Suprapubic skin (tissue), 4 donors: Measurements from ENCODE around the gene PPP1R1A. TPM values are rescaled to one million over a fixed set of nuclear protein-coding genes. Genes with fewer than 3 reads are reported as not detected.

ENCODE experiments used
- DNase-seq, 2 donors: peaks; one replicate each; pipeline ENCODE4 v3.0.0-alpha.2; 2019; ENCODE audit warnings: low spot score in 2 of 2
- H3K27ac ChIP-seq: fragments of 200-600 bp; sonication (generic); one replicate; pipeline ENCODE4 v1.5.1; 2019
- H3K27me3 ChIP-seq: fragments of 200-600 bp; sonication (generic); one replicate; pipeline ENCODE4 v1.5.1; 2019
- H3K36me3 ChIP-seq: fragments of 200-600 bp; sonication (generic); one replicate; pipeline ENCODE4 v1.5.1; 2019
- H3K4me1 ChIP-seq: fragments of 200-600 bp; sonication (generic); one replicate; pipeline ENCODE4 v1.5.1; 2019
- H3K4me3 ChIP-seq: fragments of 200-600 bp; sonication (generic); one replicate; pipeline ENCODE4 v1.5.1; 2019; ENCODE audit warnings: mild to moderate bottlenecking
- H3K9me3 ChIP-seq: fragments of 200-600 bp; sonication (generic); one replicate; pipeline ENCODE4 v1.5.1; 2019
- EP300 ChIP-seq: sonication (generic); formaldehyde crosslinking; IDR thresholded peaks from one replicate; pipeline ENCODE4 v1.6.1; 2017; ENCODE audit warnings: antibody characterized with exemption
- POLR2A ChIP-seq, 2 donors: fragments of 450-650 bp; IDR thresholded peaks; one replicate each; pipeline ENCODE4 v1.6.1; 2017; ENCODE audit warnings: antibody characterized with exemption in 2 of 2, mild to moderate bottlenecking in 2 of 2, moderate library complexity in 2 of 2
- POLR2AphosphoS5 ChIP-seq, 3 donors: sonication (generic); formaldehyde crosslinking; IDR thresholded peaks; one replicate each; pipeline ENCODE4 v1.6.1; 2017; ENCODE audit warnings: antibody characterized with exemption in 3 of 3
- WGBS: methylation state at CpG from one replicate; pipeline ENCODE4 v1.1.5; 2018; 5-methylcytosine and 5-hydroxymethylcytosine counted together
- total RNA-seq, 4 donors: library from RNA; depleted of rRNA; stranded (reverse); fragments of >200 nt; gene quantifications; one replicate each; pipeline ENCODE4 v1.1.0, GENCODE V29; 2016
- TF ChIP-seq, protein P1 (sequence below), 2 donors: fragments of 200-600 bp in 1 of 2; fragments of 450-650 bp in 1 of 2; sonication (generic) in 1 of 2; IDR thresholded peaks; one replicate each; pipeline ENCODE4 v1.5.1; 2016 to 2019; ENCODE audit warnings: antibody characterized with exemption in 2 of 2, mild to moderate bottlenecking in 1 of 2, moderate library complexity in 1 of 2

The PPP1R1A gene
- total RNA-seq, 4 donors from 2014 or later: 3.5 to 11.0 (median 5.9) TPM

DNA sequence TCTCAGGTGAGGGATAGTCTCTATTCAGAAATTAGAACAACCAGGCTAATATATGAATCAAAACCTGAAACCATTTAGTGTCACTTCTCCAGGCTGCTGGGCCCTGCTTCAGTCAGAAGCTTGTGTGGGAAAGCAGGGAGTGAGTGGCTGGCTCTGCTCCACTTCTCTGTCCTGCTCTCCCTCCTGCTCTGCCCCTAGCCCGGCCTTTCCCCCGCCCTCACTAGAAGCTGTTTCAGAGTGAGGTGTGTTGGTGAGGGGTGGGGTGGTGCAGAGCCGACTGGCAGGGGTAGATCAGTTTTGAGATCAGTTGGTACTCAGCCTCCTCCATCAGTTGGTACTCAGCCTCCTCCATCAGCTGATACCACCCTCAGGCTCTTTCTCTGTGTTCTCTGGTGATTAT is 7.0 kb upstream of the PPP1R1A start:
- no peaks in the 10 kb centered on the region for H3K9me3 ChIP-seq
- H3K4me3 ChIP-seq: no peak overlapping the region
- WGBS: 81% methylated on average over 3 of the region's 3 CpGs
- H3K4me1 ChIP-seq: peaks cover 5% of the 10 kb centered on the region
- no peaks in the 10 kb centered on the region for H3K36me3 ChIP-seq
- no peak overlapping the region for H3K27ac ChIP-seq
- no peaks in the 10 kb centered on the region for H3K27me3 ChIP-seq
- TF ChIP-seq EP300 (no peak), POLR2AphosphoS5 (IDR thresholded peaks at IDR 0.05) (no peak), POLR2A (IDR thresholded peaks at IDR 0.05) (no peak)
- TF ChIP-seq, protein P1, sequence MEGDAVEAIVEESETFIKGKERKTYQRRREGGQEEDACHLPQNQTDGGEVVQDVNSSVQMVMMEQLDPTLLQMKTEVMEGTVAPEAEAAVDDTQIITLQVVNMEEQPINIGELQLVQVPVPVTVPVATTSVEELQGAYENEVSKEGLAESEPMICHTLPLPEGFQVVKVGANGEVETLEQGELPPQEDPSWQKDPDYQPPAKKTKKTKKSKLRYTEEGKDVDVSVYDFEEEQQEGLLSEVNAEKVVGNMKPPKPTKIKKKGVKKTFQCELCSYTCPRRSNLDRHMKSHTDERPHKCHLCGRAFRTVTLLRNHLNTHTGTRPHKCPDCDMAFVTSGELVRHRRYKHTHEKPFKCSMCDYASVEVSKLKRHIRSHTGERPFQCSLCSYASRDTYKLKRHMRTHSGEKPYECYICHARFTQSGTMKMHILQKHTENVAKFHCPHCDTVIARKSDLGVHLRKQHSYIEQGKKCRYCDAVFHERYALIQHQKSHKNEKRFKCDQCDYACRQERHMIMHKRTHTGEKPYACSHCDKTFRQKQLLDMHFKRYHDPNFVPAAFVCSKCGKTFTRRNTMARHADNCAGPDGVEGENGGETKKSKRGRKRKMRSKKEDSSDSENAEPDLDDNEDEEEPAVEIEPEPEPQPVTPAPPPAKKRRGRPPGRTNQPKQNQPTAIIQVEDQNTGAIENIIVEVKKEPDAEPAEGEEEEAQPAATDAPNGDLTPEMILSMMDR (IDR thresholded peaks at IDR 0.05): no peak
- no peak for DNase-seq

DNA sequence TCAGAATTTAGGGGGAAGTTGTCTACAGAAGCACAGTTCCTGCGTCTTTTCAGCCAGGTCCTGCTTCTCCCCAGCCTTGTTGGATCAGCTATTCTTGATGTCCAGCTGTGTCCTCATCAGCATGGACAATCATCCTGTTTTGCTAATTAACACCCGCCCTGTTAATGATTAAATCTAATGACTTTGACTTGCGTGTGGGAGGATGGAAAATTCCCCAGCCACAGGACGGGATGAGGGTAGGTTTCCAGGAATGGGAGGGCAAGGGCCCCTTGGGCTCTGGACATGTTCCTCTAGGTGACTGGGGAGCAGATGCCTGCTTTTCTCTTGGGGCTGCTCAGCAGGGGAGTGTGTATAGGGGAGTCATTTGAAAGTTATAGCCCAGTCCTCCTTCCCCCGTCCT is 5.3 kb upstream of the PPP1R1A start:
- no peak for DNase-seq
- H3K4me3 ChIP-seq: no peak overlapping the region
- peaks cover 10% of the 10 kb centered on the region for H3K4me1 ChIP-seq
- WGBS: 55% methylated on average over 4 of the region's 5 CpGs
- no peaks in the 10 kb centered on the region for H3K36me3 ChIP-seq
- H3K9me3 ChIP-seq: no peaks in the 10 kb centered on the region
- TF ChIP-seq POLR2AphosphoS5 (IDR thresholded peaks at IDR 0.05) (no peak), POLR2A (IDR thresholded peaks at IDR 0.05) (no peak), EP300 (no peak)
- TF ChIP-seq, protein P1 (IDR thresholded peaks at IDR 0.05): no peak
- H3K27ac ChIP-seq: no peak overlapping the region
- peaks cover 5% of the 10 kb centered on the region for H3K27me3 ChIP-seq

DNA sequence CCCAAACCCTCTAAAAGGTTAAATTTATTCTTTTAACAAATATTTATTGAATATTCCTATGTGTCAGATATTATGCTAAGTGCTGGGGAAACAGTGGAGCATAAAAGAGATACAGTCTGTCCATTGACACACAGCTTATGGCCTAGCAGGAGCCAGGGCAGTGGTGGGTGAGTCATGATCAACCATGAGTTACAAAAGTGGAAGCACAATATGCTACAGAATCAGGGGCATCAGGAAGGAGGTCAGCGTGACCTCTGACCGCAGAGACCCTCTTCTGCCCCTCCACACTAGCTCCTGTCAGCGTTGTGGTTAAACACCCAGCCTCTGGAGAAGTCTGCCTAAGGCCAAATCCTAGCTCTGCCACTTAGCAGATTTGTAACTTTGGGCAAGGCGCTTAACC is 4.7 kb upstream of the PPP1R1A start:
- Histone ChIP-seq H3K4me3 (no peak overlapping the region), H3K27ac (no peak overlapping the region), H3K36me3 (no peaks in the 10 kb centered on the region), H3K27me3 (peaks cover 11% of the 10 kb centered on the region), H3K4me1 (peaks cover 16% of the 10 kb centered on the region), H3K9me3 (no peaks in the 10 kb centered on the region)
- 57% methylated on average over 4 of the region's 4 CpGs for WGBS
- no peak for DNase-seq
- TF ChIP-seq POLR2AphosphoS5 (IDR thresholded peaks at IDR 0.05) (no peak), EP300 (no peak)

DNA sequence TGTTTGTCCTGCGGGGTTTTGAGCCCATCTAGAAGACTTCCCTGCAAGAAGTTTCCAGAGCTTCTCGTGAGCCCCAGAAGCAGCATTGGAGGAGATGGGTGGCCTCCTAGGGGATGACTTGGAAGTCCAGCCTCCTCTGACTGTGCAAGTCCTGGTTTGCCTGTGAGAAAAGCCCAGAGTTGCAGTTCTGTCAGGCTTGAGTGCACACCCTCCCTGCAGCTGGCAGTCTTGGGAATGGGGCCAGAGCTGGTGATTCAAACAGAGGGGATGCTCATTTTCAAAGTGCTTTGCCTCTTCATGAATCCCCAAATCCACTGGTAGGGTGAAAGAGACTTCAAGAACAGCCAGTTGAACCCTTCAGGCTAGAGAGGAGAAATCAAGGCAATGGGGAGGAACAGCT is 3.9 kb upstream of the PPP1R1A start:
- Histone ChIP-seq H3K27me3 (peaks cover 20% of the 10 kb centered on the region), H3K36me3 (no peaks in the 10 kb centered on the region), H3K9me3 (no peaks in the 10 kb centered on the region), H3K4me3 (no peak overlapping the region), H3K4me1 (peaks cover 21% of the 10 kb centered on the region), H3K27ac (no peak overlapping the region)
- no peak for DNase-seq
- TF ChIP-seq POLR2AphosphoS5 (IDR thresholded peaks at IDR 0.05): no peak
- TF ChIP-seq, protein P1 (IDR thresholded peaks at IDR 0.05): no peak
- TF ChIP-seq EP300: no peak
- TF ChIP-seq POLR2A (IDR thresholded peaks at IDR 0.05): no peak
- WGBS: 80% methylated on average over 2 of the region's 2 CpGs

DNA sequence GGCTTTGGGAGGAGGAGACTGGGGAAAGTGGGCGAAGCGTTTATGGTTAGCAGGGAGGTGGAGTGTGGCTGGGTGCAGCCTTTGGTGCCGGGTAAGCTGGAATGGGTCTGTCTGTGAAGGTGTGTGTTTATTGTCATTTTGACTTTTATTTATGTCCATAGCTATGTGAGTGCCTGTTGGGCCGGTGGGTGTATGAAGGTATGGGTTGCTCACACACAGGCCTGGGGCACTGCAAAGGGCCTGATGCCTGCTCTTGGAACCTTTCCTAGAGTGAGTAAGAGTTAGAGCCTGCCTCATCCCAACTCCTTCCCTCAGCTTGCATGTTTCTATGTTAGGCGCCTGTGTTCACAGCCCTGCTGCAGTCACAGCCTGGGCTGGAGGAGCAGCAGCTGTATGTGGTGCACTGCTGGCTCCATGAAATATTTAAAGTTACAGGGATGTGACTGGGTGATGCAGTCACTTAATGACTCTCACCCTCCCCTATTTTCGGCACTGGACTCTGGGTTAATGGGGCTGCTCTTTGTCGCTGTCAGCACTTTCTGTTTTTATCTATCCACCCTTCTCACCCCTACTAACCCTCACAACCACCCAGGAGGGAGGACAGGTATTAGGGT is 2.6 kb upstream of the PPP1R1A start:
- DNase-seq: no peak
- 56% methylated on average over 7 of the region's 7 CpGs for WGBS
- H3K4me3 ChIP-seq: no peak overlapping the region
- no peaks in the 10 kb centered on the region for H3K36me3 ChIP-seq
- TF ChIP-seq POLR2AphosphoS5 (IDR thresholded peaks at IDR 0.05) (no peak), POLR2A (IDR thresholded peaks at IDR 0.05) (no peak), EP300 (no peak)
- TF ChIP-seq, protein P1 (IDR thresholded peaks at IDR 0.05): no peak
- H3K4me1 ChIP-seq: peaks cover 21% of the 10 kb centered on the region
- peaks cover 27% of the 10 kb centered on the region for H3K27me3 ChIP-seq
- no peaks in the 10 kb centered on the region for H3K9me3 ChIP-seq
- H3K27ac ChIP-seq: no peak overlapping the region

DNA sequence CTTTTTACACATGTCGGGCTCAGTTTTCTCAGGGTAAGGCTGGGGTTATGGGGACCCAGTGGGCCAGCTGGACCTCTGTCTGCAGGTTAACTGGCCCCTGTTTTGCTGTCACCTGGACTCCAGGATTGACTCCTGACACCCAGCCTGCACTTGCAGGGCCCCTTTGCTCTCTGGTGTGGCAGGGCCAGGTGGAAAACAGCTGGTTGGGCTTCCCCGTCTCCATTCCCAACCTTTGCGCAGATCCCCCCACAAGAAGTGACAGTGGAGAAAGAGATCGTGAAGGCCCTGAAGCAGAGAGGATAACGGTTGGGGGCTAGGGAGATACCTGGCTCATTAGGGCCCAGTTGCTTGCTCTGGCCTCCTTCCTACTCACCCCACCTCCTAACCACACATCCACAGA is 1.5 kb upstream of the PPP1R1A start:
- Histone ChIP-seq H3K36me3 (no peaks in the 10 kb centered on the region), H3K4me1 (peaks cover 21% of the 10 kb centered on the region), H3K27ac (no peak overlapping the region), H3K27me3 (peaks cover 32% of the 10 kb centered on the region), H3K4me3 (no peak overlapping the region), H3K9me3 (no peaks in the 10 kb centered on the region)
- no peak for DNase-seq
- WGBS: 100% methylated on average over 5 of the region's 5 CpGs
- TF ChIP-seq, protein P1 (IDR thresholded peaks at IDR 0.05): no peak
- no peak for TF ChIP-seq POLR2A (IDR thresholded peaks at IDR 0.05)
- TF ChIP-seq POLR2AphosphoS5 (IDR thresholded peaks at IDR 0.05): no peak
- no peak for TF ChIP-seq EP300
